Testis (tissue), 3 donors: Measurements from ENCODE around the gene STXBP5L. TPM values are rescaled to one million over a fixed set of nuclear protein-coding genes. Genes with fewer than 3 reads are reported as not detected.

Experiments
- DNase-seq: peaks from one replicate; pipeline ENCODE4 v3.0.0-alpha.2; 2019
- H3K27ac ChIP-seq, 2 donors: fragments of 200-600 bp; sonication (generic); one replicate each; pipeline ENCODE4 v1.5.1; 2019
- H3K27me3 ChIP-seq: fragments of 200-600 bp; sonication (generic); one replicate; pipeline ENCODE4 v1.5.1; 2019
- H3K36me3 ChIP-seq: fragments of 200-600 bp; sonication (generic); one replicate; pipeline ENCODE4 v1.5.1; 2017; ENCODE audit warnings: low read depth; ENCODE audit errors: missing control alignments
- H3K4me1 ChIP-seq: fragments of 200-600 bp; sonication (generic); one replicate; pipeline ENCODE4 v1.5.1; 2019
- H3K4me3 ChIP-seq, 2 donors: fragments of 200-600 bp; sonication (generic); one replicate each; pipeline ENCODE4 v1.5.1; 2017 to 2019
- H3K9me3 ChIP-seq: fragments of 200-600 bp; sonication (generic); one replicate; pipeline ENCODE4 v1.5.1; 2017
- CTCF ChIP-seq, 3 experiments: fragments of 450-650 bp in 2 of 3; fragments of 200-600 bp in 1 of 3; sonication (generic) in 1 of 3; IDR thresholded peaks; one replicate each; pipeline ENCODE4 v1.5.1; 2016 to 2019; ENCODE audit warnings: antibody characterized with exemption in 3 of 3, mild to moderate bottlenecking in 2 of 3, moderate library complexity in 1 of 3
- POLR2A ChIP-seq: fragments of 450-650 bp; IDR thresholded peaks from one replicate; pipeline ENCODE4 v1.6.1; 2017; ENCODE audit warnings: antibody characterized with exemption, mild to moderate bottlenecking, moderate library complexity
- WGBS, 2 donors: methylation state at CpG; one replicate each; pipeline ENCODE4 v1.1.5; 2018; 5-methylcytosine and 5-hydroxymethylcytosine counted together
- intact Hi-C: fragments of 100-400 bp; cut with DNase I; formaldehyde crosslinking; loops from one replicate; pipeline ENCODE4 v1.15.1; 2023; ENCODE audit warnings: low total_unique reads
- polyA plus RNA-seq: library from polyadenylated mRNA; stranded (reverse); fragments of 350-450 nt; fragmentation: Illumina TruSeq; extraction: RNeasy Lipid Tissue Mini Kit (QIAGEN cat#74804); gene quantifications from one replicate; pipeline ENCODE4 v1.2.3, GENCODE V29; 2014; ENCODE audit warnings: low read depth, low replicate concordance; ENCODE audit not compliant: insufficient read depth
- total RNA-seq, 2 donors: library from RNA; depleted of rRNA; stranded (reverse); fragments of >200 nt; gene quantifications; one replicate each; pipeline ENCODE4 v1.2.3, GENCODE V29; 2016

STXBP5L gene
- total and polyA plus RNA-seq, 3 donors from 2014 or later = 2.3 to 12.1 (median 10.0) TPM

GRCh38 chr3:121399820-121400219, 491.8 kb downstream of the STXBP5L start:
- Histone ChIP-seq H3K36me3 (no peaks in the 10 kb centered on the region), H3K27ac (no peak overlapping the region), H3K4me1 (no peaks in the 10 kb centered on the region), H3K9me3 (no peaks in the 10 kb centered on the region), H3K4me3 (no peak overlapping the region), H3K27me3 (no peaks in the 10 kb centered on the region)
- DNase-seq = no peak
- TF ChIP-seq POLR2A = no peak
- no peak for TF ChIP-seq CTCF (IDR thresholded peaks at IDR 0.05)
- intact Hi-C loops = no loop called here

- no peak for TF ChIP-seq POLR2A
- TF ChIP-seq CTCF (IDR thresholded peaks at IDR 0.05) = no peak
- Histone ChIP-seq H3K27ac (no peak overlapping the region), H3K4me3 (no peak overlapping the region), H3K4me1 (no peaks in the 10 kb centered on the region), H3K27me3 (no peaks in the 10 kb centered on the region), H3K36me3 (no peaks in the 10 kb centered on the region), H3K9me3 (no peaks in the 10 kb centered on the region)
- no peak for DNase-seq
- WGBS, 2 donors = 44 to 60% methylated on average over 1 of the region's 1 CpG
- intact Hi-C loops = no loop called here
Observed at GRCh38 chr3:121405631-121406030, 497.6 kb downstream of the STXBP5L start.

GRCh38 chr3:121411523-121411922, 503.5 kb downstream of the STXBP5L start:
- TF ChIP-seq CTCF (IDR thresholded peaks at IDR 0.05) (no peak), POLR2A (no peak)
- Histone ChIP-seq H3K36me3 (no peaks in the 10 kb centered on the region), H3K27me3 (no peaks in the 10 kb centered on the region), H3K4me1 (no peaks in the 10 kb centered on the region), H3K27ac (no peak overlapping the region), H3K4me3 (no peak overlapping the region), H3K9me3 (no peaks in the 10 kb centered on the region)
- no peak for DNase-seq
- WGBS, 2 donors = 83 to 88% methylated on average over 1 of the region's 1 CpG
- intact Hi-C loops = no loop called here

- TF ChIP-seq POLR2A (no peak), CTCF (IDR thresholded peaks at IDR 0.05) (no peak)
- no peak for DNase-seq
- Histone ChIP-seq H3K36me3 (no peaks in the 10 kb centered on the region), H3K4me3 (no peak overlapping the region), H3K4me1 (no peaks in the 10 kb centered on the region), H3K27me3 (no peaks in the 10 kb centered on the region), H3K9me3 (no peaks in the 10 kb centered on the region), H3K27ac (no peak overlapping the region)
- intact Hi-C loops = no loop called here
- WGBS, 2 donors = 86 to 94% methylated on average over 2 of the region's 2 CpGs
Observed at GRCh38 chr3:121414924-121415323, 506.9 kb downstream of the STXBP5L start.

GRCh38 chr3:121418182-121418581, 510.2 kb downstream of the STXBP5L start:
- DNase-seq = no peak
- intact Hi-C loops = no loop called here
- Histone ChIP-seq H3K9me3 (no peaks in the 10 kb centered on the region), H3K4me3 (no peak overlapping the region), H3K27me3 (no peaks in the 10 kb centered on the region), H3K4me1 (no peaks in the 10 kb centered on the region), H3K27ac (no peak overlapping the region), H3K36me3 (no peaks in the 10 kb centered on the region)
- 87 to 89% methylated on average over 6 of the region's 6 CpGs for WGBS, 2 donors
- TF ChIP-seq POLR2A (no peak), CTCF (IDR thresholded peaks at IDR 0.05) (no peak)
